Bronchial epithelial cell (primary cell): ENCODE data around the gene NAGPA. TPM values are rescaled to one million over a fixed set of nuclear protein-coding genes. Genes with fewer than 3 reads are reported as not detected.

Experiments
- DNase-seq: peaks from one replicate; pipeline ENCODE4 v3.0.0-alpha.2; 2010; ENCODE audit warnings: low read depth
- FAIRE-seq: peaks from 2 replicates; lab custom pipeline; 2011; peaks lifted over from hg19 to GRCh38; lab: Jason Lieb, UNC
- H3K27me3 ChIP-seq: 2 replicates; pipeline ENCODE4 v1.5.1; 2011; ENCODE audit warnings: low read length; ENCODE audit not compliant: control insufficient read depth, insufficient read depth
- H3K36me3 ChIP-seq: 2 replicates; pipeline ENCODE4 v1.5.1; 2011; ENCODE audit warnings: low read length; ENCODE audit not compliant: control insufficient read depth, insufficient read depth
- H3K4me3 ChIP-seq: 2 replicates; pipeline ENCODE4 v1.5.1; 2011; ENCODE audit warnings: mild to moderate bottlenecking, low read depth, low read length, control low read depth
- CTCF ChIP-seq: IDR thresholded peaks from 2 replicates; pipeline ENCODE4 v1.5.1; 2011; ENCODE audit warnings: mild to moderate bottlenecking, moderate library complexity, low read length, control low read depth, inconsistent platforms; ENCODE audit not compliant: insufficient read depth, severe bottlenecking
- total RNA-seq: library from RNA; depleted of rRNA; stranded (reverse); fragments of >200 nt; gene quantifications from 2 replicates; pipeline ENCODE4 v1.2.1, GENCODE V29; 2014

NAGPA gene
- total RNA-seq, 1 donor from 2014 or later: 9.7 TPM

GRCh38 chr16:4991754-4992153 lies 42.0 kb downstream of the NAGPA start:
- H3K27me3 ChIP-seq: peaks cover 8% of the 10 kb centered on the region
- TF ChIP-seq CTCF: no peak
- FAIRE-seq (no peak), DNase-seq (no peak)
- H3K36me3 ChIP-seq: no peaks in the 10 kb centered on the region
- no peak overlapping the region for H3K4me3 ChIP-seq

DNA sequence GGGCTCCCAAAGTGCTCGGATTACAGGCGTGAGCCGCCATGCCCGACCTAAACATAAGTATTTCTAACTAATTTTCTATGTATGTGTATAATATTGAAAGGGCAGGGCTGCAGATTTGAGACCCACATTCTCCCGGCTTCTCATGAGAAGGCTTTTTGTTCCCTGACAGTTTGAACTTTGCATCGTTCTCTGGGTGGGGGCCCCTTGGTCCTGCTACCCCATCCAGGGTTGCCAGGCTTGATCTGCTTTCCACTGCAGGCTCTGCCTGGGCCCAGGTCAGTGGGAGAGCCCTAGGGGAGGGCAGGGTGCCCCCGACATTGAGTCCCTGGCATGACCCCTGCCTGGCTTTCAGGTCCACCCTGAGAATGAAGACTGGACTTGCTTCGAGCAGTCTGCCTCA lies 43.3 kb downstream of the NAGPA start:
- no peaks in the 10 kb centered on the region for H3K36me3 ChIP-seq
- DNase-seq (no peak), FAIRE-seq (no peak)
- H3K4me3 ChIP-seq: no peak overlapping the region
- TF ChIP-seq CTCF: no peak
- peaks cover 8% of the 10 kb centered on the region for H3K27me3 ChIP-seq

DNA sequence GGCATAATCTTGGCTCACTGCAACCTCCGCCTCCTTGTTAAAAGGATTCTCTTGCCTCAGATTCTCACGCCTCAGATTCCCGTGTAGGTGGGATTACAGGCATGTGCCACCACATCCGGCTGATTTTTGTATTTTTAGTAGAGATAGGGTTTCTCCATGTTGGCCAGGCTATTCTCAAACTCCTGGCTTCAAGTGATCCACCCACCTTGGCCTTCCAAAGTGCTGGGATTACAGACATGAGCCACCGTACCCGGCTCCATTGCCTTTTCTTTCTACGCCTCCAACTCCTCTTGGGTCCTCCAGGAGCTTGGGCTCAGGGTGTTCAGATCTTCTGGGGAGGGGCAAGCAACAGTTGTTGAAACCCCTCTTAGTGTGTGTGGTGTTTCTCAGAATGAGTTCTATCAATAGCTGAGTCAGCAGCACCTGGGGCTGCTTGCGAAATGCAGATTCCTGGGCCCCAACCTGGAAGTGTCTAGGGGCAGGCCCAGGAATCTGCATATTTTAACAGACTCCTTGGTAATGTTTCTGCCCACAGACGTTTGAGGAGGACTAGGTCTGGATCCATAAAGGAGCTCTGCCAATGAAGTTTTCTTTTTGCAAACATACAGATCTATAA lies 44.2 kb downstream of the NAGPA start:
- no peak for TF ChIP-seq CTCF
- H3K36me3 ChIP-seq: no peaks in the 10 kb centered on the region
- FAIRE-seq: no peak
- no peak for DNase-seq
- H3K27me3 ChIP-seq: peaks cover 8% of the 10 kb centered on the region
- no peak overlapping the region for H3K4me3 ChIP-seq

- Histone ChIP-seq H3K4me3 (no peak overlapping the region), H3K36me3 (no peaks in the 10 kb centered on the region), H3K27me3 (peaks cover 8% of the 10 kb centered on the region)
- FAIRE-seq (no peak), DNase-seq (no peak)
- no peak for TF ChIP-seq CTCF
These were observed 45.1 kb downstream of the NAGPA start for GRCh38 chr16:4988647-4989046.

GRCh38 chr16:4987580-4988374 lies 46.0 kb downstream of the NAGPA start:
- DNase-seq (no peak), FAIRE-seq (no peak)
- H3K4me3 ChIP-seq: no peak overlapping the region
- H3K36me3 ChIP-seq: no peaks in the 10 kb centered on the region
- no peak for TF ChIP-seq CTCF
- peaks cover 8% of the 10 kb centered on the region for H3K27me3 ChIP-seq
